HG03432 (cell line): ENCODE data around the gene FHL2.

Experiments used
- ATAC-seq: cut with Tn5 transposase; IDR thresholded peaks from one replicate; pipeline ENCODE4 v1.9.1; 2021; ENCODE audit warnings: mild to moderate bottlenecking, moderate library complexity; ENCODE audit not compliant: unreplicated experiment

The FHL2 gene

DNA sequence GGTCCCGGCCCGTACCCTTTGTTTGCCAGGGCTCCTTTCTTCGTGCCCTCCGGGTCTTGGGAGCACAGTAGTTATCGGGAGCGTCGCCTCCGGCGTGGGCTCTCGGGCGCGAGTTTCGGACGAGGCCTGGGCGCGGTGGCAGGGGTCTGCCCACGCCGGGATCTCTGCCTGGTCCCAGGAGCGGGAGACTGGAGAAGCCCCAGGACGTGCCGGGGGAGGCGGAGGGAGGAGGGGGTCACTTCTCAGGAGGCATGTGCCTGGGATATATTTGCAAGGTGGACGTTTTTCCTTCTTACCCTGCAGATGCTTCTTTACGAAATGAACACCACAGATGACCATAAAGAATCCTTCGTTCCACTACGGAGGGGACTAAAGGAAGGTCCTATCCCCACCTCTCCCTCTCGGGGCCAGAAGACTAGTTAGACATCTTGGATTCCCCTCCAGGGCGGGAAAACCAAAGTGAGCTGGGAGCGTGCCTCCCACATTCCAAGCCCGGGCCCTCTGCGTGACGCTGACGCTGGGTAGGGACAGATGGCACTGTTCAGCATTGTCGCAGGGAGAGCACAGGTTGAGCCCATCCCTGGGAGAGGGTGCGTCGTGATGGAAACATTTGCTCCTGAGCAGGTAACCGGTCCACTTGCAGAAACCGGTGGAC is 483 bp upstream of the FHL2 start:
- no peak for ATAC-seq

DNA sequence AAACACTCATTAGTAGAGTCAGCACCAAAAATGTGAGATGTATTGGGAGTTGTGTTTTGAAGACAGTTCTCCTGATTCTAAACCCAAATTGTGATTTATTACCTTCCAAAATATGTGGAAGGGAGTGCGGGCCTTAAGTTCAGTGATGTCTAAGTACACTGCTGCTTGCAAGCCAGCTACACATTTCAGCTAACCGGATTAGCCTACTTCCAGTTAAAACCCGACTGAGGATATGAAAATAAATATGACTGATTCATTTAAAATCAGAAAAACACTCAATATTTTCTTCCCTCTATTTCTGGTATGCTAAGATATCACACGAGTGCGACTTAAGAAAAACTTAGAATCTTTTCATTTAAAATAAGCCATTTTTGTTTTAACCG is 907 bp downstream of the FHL2 start:
- no peak for ATAC-seq

DNA sequence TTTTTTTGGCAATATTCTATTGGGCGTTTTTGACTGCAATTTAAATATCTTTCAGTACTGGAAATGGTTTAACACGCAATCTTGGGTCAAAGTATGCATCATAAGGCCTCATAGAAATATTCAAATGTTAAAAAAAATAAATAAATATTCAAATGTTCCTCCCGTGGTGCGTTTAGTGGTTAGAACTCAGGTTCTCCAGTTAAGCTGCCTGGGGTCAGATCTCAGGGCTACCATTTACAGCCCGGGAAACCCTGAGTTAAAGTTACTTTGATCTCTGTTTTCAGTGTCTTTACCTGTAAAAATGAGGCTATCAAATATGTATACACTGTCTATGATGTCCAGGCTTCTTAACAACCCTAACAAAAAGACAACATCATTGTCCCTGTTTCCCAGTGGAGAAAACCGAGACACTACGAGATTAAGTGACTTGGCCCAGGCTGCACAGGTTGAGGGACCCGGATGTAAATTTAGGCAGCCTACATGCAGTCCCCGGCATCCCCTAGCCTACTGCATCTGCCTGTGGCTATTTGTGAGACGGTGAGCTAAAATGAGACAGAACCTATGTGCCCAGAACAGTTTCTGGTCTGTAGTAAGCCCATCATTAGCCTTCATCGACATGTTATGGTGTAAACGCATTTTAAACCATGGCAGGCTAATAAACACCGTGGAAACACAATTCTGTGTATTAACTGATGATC is 1.7 kb downstream of the FHL2 start:
- no peak for ATAC-seq

DNA sequence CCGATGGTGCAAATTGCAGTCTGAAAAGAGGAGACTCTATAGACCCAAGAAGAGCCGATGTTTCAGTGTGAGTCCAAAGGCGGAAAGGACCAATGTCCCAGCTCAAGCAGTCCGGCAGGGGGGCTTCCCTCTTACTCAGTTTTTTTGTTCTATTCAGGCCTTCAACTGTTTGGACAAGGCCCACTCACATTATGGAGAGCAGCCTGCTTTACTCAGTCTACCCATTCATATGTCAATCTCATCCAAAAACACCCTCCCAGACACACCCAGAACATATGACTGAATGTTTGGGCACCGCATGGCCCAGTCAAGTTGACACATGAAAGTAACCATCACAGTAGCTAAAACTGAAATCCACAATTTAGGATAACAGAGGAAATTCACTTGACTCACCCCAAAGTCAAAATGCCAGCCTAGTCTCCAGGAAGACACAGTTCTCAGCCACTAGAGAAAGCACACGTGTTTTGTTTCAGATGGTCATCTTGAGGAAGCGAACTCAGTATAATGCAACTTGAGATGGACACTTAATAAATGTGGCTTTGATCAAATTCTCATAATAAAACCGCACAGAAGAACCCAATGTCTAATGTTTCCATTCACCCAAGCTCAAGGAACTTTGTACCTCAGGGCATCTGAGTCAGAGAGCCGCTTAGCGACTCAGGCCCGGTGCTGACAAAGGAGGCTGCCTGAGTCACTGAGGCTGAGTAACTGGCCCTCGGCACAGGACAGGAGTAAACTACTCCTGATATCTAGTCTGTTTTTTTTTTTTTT is 2.4 kb downstream of the FHL2 start:
- no peak for ATAC-seq

DNA sequence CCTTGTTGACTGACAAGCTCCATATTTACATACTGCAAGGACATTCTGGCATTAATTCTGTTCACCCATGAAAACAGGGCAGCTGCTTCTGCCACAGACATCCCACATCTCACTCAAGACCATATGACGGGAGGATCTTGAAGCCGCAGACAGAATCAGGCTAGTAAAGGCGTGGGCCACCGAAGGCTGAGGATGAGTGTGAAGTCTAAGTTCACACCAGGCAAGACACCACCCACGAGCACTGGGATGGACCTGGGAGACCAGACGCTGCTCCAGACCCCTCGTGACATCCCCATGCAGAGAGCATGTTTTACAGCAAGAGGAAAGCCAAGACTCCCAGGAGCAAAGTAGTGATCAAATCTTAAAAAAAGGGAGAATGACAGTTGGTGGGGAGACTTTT is 3.2 kb downstream of the FHL2 start:
- no peak for ATAC-seq

DNA sequence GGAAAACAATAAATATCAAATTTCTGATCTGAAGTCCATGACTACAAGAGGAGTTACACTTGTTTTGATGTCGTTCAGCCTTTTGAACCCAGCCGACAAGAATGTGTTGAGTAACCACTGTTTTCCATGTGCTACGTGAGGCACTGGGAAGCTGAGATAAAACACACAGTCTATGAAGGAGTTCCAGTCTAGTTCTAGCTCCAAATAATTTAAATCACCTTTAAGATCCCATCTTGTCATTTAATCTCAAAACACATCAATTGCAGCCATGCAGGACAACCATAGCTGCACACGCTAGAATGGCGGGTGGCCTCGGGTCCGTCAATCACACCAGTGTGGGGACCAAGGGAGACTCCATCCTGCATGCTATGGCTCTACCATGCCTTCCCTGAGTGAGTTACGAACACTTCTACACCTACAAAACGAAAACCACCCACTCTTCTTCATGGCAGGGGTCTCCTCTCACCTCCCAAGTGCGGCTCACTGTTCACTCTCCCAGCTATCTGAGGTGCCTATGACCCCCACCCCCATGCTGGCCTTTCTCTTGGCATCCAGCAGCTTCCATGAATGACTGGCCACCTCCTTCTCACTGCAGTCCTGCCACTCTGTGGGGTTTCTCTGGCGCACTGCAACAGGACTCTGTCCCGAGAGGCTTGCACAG is 3.8 kb downstream of the FHL2 start:
- no peak for ATAC-seq

DNA sequence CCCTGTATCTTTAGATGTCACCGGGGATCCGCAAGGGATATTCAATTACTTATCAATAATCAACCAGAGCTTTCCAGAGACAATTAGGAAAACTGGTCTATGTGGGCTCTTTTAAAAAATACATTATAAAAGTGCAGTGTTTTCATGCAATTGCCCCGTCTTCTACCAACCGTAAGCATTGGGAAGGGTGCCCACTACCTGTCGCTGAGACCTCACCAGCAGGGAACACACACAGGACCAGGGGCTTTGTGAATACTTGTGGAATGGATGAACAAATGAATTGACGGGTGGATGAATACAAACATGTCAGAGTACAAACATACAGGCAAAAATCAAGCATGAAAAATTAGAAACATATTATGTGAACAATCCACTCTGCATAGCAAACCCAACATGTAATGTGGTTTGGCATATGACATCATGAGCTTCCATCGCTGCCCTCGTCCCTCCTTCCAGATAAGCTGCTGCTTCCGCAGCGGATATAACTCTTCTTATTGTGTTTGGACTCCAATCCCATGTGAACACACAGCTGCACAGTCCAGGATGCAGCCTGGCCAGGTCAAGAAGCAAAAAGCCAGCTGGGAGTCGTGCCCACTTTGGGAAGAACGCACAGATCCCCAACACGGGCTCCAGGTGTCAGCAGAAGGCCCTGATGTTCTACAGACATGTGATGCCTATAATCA is 5.3 kb downstream of the FHL2 start:
- ATAC-seq = no peak

DNA sequence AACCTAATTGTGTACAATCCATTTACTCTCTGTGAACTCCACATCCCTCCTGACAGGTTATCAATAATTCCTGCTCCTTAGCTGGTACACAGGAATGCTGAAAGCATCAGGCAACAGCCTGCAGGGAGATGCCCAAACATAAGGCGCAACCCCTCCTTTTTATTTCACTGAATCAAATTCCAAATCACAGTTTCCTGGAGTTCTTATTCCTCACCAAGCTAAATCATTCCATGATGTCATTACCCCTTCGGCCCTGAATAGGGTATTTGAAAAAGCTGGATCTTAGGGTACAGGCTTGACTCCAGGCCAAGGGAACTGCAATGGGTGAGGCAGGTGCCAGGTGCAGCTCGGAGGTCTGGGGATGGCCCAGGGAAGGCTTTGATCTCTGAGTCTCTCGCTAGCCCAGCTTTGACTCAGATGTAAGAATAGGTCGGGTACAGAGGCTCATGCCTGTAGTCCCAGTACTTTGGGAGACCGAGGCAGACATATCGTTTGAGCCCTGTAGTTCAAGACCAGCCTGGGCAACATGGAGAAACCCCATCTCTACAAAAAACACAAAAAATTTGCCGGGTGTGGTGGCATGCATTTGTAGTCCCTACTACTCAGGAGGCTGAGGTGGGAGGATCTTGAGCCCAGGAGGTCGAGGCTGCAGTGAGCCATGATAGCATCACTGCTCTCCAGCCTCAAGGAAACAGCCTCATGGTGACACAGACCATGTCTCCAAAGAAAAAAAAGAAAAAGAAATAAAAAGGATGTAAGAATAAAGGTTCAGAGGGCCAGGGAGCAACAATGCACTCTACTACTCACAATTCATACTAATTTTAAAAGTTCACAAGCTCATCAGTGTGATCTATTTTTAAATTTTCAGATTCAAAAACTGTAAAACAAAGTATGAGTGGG is 6.8 kb downstream of the FHL2 start:
- ATAC-seq = no peak

DNA sequence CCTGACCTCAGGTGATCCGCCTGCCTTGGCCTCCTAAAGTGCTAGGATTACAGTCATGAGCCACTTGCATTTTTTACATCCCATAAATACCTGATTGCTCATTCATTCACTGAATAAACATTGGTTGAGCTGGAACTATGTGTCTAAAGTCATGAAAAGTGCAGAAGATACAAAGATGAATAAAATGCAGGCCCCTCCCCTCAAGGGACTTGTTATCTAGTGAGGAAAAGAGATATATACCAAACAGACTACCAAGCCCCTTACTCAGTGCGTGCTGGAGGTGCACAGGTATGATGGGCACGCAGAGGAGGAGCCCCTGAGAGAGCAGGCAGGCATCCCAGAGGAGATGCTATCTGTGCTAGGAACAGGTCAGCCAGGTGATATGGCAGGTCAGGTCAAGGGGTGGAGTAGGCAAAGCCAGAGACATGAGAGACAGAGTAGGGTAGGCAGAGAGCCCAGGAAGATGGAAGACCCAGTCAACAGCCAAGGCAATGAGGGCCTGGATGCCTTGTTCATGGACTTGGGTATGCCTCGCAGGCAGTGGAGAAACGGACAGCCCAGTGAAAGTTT is 7.7 kb downstream of the FHL2 start:
- no peak for ATAC-seq

DNA sequence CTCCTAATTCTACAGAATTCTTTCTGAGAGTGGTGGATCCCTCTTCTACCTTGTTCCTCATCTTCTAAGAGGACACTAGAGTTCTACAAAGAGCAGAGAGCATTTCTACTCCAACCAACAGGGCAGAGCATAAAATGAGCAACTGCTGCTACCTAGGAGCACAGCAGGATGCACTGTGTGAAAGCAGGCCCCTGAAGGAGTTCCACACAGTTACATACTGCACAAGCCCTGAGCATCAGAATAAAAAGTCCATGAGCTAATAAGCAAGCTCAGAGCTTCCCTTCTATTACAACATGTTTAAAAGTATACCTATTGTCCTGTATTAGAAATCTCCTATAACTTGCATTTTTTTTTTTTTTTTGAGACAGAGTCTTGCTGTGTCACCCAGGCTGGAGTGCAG is 8.4 kb downstream of the FHL2 start:
- no peak for ATAC-seq

DNA sequence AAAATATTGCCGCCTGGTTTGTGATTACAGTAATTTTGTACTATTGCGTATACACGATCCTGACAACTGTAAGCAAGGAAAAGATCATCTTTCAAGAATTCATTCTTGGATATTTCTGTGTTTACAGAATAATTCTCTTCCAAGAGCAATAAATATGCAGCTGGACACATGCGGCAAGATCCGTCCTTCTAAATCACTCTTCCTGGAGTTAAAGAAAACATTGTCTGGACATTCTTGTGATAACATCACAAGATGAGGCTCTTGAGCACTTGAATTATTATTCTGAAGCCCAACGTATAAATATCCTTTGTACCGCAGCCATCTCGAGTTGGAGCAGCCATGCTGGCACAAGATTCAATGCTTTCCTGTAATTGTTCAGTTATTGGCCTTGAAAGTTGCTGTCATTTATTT is 9.9 kb downstream of the FHL2 start:
- ATAC-seq = no peak

DNA sequence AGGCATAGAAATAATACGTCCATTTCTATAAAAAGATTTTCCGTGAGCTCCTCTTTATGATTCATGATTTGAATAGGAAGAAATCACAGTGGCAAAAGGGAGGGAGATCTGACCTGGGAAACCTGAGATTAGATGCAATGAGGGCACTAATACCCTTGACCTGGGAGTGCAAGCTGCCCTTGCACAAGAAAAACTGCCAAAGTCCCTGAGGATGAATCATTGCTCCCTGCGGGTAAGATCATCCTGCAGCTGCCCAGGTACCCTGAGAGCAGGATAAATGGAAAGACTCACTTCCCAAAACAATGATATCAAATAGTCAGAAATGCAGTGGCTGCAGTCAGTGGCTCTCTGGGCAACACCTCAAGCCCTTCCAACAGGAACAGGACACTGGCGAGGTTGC is 11.6 kb downstream of the FHL2 start:
- ATAC-seq = no peak

DNA sequence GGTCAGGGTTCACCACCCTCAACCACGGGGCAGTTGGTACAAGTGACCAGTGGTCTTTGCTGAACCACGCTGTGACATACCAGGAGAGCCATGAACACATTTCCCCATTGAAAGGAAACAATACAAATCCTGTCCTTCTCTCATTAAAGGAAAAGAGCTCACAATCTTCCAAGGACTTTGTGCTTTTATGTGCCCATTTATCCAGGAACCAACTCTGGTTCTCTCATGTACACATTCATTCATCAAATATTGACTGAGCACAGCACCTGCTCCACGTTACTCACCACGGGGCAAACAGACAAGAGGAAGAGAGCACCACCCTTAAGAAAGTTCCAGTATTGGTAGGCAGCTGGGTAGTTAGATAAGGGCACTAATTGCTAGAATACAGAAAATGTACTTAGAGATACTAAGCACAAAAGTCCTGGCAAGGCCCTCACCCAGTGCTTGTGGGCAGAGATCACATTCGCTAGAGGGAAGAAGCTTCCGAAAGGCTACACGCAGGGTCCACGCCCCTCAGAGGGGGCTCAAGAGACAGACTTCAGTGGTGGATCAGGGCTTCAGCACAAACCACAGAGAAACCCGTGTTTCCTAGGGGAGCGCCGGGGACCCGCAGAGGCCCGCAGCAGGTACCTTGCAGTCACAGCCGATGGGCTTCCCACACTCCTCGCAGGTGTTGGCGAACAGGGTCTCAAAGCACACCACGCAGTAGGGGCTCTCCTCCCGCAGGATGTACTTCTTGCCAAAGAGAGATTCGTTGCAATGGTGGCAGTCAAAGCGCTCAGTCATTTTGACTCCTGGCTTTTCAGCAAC is 12.9 kb downstream of the FHL2 start:
- ATAC-seq = no peak

DNA sequence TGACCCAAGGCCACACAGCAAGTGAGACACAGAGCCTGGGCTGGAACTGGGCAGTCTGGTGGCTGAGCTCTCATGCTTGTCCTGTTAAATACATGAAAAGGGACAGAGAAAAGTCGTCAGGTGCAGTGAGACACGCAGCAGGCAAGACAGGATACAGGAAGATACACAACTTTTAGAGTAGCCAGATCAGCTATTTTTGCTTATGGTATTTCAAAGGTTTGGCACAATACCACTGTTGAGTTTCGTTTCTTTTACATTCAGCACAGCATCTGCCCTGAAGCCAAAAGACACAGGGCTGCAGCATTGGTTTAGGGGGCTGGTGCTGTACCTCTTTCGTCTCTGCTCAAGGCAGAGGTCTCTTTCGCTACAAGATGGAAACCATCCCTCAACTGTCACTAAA is 14.0 kb downstream of the FHL2 start:
- no peak for ATAC-seq

DNA sequence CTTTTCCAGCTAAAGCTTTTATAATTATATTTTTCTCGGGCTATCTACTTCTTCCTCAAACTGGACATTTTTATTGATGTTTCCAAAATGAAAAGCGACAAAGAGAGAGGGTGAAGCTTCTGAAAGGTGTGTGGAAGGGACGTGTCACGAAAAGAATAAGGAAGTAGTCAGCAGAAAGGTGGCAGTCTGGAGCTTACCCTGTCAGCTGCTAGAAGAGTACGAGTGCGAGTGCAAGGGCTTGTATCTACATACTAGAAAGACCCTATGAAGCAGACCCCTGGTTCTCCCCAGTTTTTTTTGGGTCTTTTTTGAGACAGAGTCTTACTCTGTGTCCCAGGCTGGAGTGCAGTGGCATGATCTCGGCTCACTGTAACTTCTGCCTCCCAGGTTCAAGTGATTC is 14.6 kb downstream of the FHL2 start:
- ATAC-seq = no peak

DNA sequence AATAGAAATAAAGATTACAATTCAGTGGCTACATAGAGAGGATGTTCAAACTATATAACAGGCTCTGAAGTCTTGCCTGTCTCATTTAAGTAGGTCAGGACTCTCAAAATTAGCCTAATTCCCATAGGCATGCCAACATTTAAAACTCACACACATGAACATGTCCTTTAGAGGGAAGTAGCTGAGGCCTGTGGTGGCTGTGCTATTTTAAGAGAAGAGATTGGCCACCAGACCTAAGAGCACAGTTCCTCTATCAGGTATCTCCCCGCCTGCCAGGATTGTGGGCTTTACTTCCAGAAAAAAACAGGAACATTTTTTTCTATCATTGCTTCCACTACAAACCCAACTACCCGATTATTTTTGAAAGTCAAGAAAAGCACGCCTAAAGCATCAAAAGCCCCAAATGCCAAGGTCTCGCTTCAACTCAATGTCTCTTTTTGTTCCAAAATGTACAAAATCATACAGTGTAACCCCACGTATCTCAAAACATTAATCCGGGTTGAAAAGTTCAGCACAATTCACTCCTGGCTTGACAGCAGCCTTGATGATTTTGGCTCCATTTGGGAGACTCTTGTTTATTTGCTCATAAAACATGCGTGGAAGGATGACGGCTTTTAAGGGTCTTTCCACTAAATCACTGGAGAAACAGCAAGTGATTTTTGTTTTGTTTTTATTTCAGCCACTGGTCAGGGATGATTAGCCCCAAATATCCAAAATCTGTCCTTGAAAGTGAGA is 15.3 kb downstream of the FHL2 start:
- no peak for ATAC-seq

DNA sequence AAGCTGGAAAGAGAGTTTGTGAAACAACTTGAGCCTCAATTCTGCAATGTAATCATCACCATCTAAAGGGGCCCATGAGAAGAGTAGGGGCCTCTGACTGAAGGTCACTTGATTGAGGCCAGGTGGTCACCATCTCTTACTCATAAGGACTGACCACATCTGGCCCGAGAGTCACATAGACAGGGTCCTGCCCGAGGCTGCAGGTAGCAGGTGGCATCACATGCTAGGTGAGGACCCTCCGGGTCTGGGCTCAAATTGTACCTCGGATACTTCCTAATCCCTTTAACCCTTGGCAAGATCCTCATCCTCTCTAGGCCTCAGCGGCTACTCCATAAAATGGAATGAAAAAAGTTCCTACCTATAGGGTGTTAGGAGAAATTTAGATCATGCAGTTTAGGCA is 16.7 kb downstream of the FHL2 start:
- no peak for ATAC-seq

DNA sequence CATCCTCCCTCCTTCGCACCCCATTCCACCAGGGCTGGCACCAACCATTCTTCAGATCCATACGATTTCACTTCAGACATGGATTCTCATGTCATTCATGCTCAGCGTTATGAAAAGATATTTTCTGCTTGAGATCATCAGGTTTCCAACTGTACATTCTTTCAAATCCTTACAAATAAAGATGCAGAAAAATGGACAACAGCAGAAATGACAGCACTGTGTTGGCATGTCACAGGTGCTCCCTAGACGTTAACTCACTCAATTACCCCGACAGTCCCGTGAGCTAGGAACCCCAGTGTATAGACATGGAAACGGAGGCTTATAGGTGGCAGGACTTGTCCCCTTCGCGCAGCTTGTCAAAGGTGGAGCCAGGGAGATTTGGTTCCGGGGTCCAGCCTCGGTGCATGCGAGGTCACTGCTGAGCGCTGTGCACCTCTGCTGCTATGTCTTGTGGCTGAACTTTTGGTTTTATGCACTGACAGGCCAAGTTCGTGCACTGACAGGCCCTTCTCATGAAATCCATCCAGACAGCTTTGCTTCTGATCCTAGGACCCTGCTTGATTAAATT is 17.7 kb downstream of the FHL2 start:
- ATAC-seq = no peak
